Hepatocyte (in vitro differentiated cells): ENCODE results near the gene SLC15A3. TPM values are rescaled to one million over a fixed set of nuclear protein-coding genes. Genes with fewer than 3 reads are reported as not detected.

Experiments
- DNase-seq: peaks from one replicate; pipeline ENCODE4 v3.0.0-alpha.2; 2016; ENCODE audit warnings: low spot score
- H2AFZ ChIP-seq: fragments of 200-600 bp; sonication (generic); 2 replicates; pipeline ENCODE4 v1.6.0; 2016; ENCODE audit warnings: antibody characterized with exemption, mild to moderate bottlenecking
- H3K27ac ChIP-seq: fragments of 200-600 bp; sonication (generic); 2 replicates; pipeline ENCODE4 v1.5.1; 2016; ENCODE audit warnings: mild to moderate bottlenecking
- H3K27me3 ChIP-seq: fragments of 200-600 bp; sonication (generic); 2 replicates; pipeline ENCODE4 v1.6.1; 2016
- H3K36me3 ChIP-seq: fragments of 200-600 bp; sonication (generic); replicated peaks from 2 replicates; pipeline ENCODE4 v1.5.1; 2016; ENCODE audit warnings: low read depth; ENCODE audit not compliant: insufficient read depth
- H3K4me1 ChIP-seq: fragments of 200-600 bp; sonication (generic); 2 replicates; pipeline ENCODE4 v1.5.1; 2016; ENCODE audit warnings: mild to moderate bottlenecking, moderate library complexity; ENCODE audit not compliant: insufficient read depth
- H3K4me2 ChIP-seq: fragments of 200-600 bp; sonication (generic); 2 replicates; pipeline ENCODE4 v1.6.0; 2016
- H3K4me3 ChIP-seq: fragments of 200-600 bp; sonication (generic); 2 replicates; pipeline ENCODE4 v1.5.1; 2016; ENCODE audit warnings: mild to moderate bottlenecking
- H3K79me2 ChIP-seq: fragments of 200-600 bp; sonication (generic); 2 replicates; pipeline ENCODE4 v1.6.0; 2017; ENCODE audit warnings: mild to moderate bottlenecking
- H3K9me2 ChIP-seq: fragments of 200-600 bp; sonication (generic); replicated peaks from 2 replicates; pipeline ENCODE4 v1.6.0; 2017; ENCODE audit warnings: mild to moderate bottlenecking; ENCODE audit not compliant: insufficient read depth
- H3K9me3 ChIP-seq: fragments of 200-600 bp; sonication (generic); 2 replicates; pipeline ENCODE4 v1.5.1; 2016; ENCODE audit warnings: low read depth, mild to moderate bottlenecking
- H4K20me1 ChIP-seq: fragments of 200-600 bp; sonication (generic); 2 replicates; pipeline ENCODE4 v1.6.0; 2016; ENCODE audit warnings: mild to moderate bottlenecking; ENCODE audit not compliant: insufficient read depth, poor library complexity, severe bottlenecking
- CTCF ChIP-seq: fragments of 200-600 bp; sonication (generic); IDR thresholded peaks from 2 replicates; pipeline ENCODE4 v1.5.1; 2016; ENCODE audit warnings: antibody characterized with exemption, mild to moderate bottlenecking; ENCODE audit not compliant: poor library complexity
- EZH2 ChIP-seq: fragments of 200-600 bp; sonication (generic); IDR thresholded peaks from 2 replicates; pipeline ENCODE4 v1.6.1; 2016; ENCODE audit warnings: antibody characterized with exemption, mild to moderate bottlenecking, borderline replicate concordance
- EZH2phosphoT487 ChIP-seq: fragments of 200-600 bp; sonication (generic); IDR thresholded peaks from one replicate; pipeline ENCODE4 v1.6.1; 2018; ENCODE audit warnings: antibody characterized with exemption, mild to moderate bottlenecking, low read depth, moderate library complexity; ENCODE audit not compliant: unreplicated experiment, severe bottlenecking
- WGBS: methylation state at CpG from one replicate; pipeline ENCODE4 v1.1.6; 2016; ENCODE audit warnings: low lambda C conversion rate; ENCODE audit errors: missing lambda C conversion rate; 5-methylcytosine and 5-hydroxymethylcytosine counted together
- polyA plus RNA-seq: library from polyadenylated mRNA; unstranded; fragments of >200 nt; fragmentation: Nextera tagmentation; extraction: Ambion mirVana; gene quantifications from 2 replicates; pipeline ENCODE4 v1.2.1, GENCODE V29; 2016
- total RNA-seq: library from RNA; depleted of rRNA; stranded (reverse); fragments of >200 nt; gene quantifications from 2 replicates; pipeline ENCODE4 v1.2.3, GENCODE V29; 2014

SLC15A3 gene
- total and polyA plus RNA-seq, 2 experiments from 2014 or later, result 0.56 to 3.3 TPM

- Histone ChIP-seq H3K4me1 (peaks cover 6% of the 10 kb centered on the region), H3K9me3 (no peaks in the 10 kb centered on the region), H3K27ac (no peak overlapping the region), H4K20me1 (no peaks in the 10 kb centered on the region), H3K9me2 (no peaks in the 10 kb centered on the region), H3K4me3 (no peak overlapping the region), H3K79me2 (no peaks in the 10 kb centered on the region), H3K27me3 (no peaks in the 10 kb centered on the region), H2AFZ (no peak overlapping the region), H3K4me2 (no peak overlapping the region), H3K36me3 (no peaks in the 10 kb centered on the region)
- 89% methylated on average over 7 of the region's 7 CpGs for WGBS
- TF ChIP-seq CTCF, result no peak
- no peak for TF ChIP-seq EZH2
- TF ChIP-seq EZH2phosphoT487, result no peak
- DNase-seq, result no peak
Measured at GRCh38 chr11:60939301-60939700, 12.7 kb downstream of the SLC15A3 start.

- no peak for DNase-seq
- Histone ChIP-seq H4K20me1 (no peaks in the 10 kb centered on the region), H3K4me1 (peaks cover 6% of the 10 kb centered on the region), H3K27me3 (no peaks in the 10 kb centered on the region), H2AFZ (no peak overlapping the region), H3K79me2 (no peaks in the 10 kb centered on the region), H3K9me3 (no peaks in the 10 kb centered on the region), H3K4me2 (no peak overlapping the region), H3K9me2 (no peaks in the 10 kb centered on the region), H3K36me3 (no peaks in the 10 kb centered on the region), H3K27ac (no peak overlapping the region), H3K4me3 (no peak overlapping the region)
- TF ChIP-seq EZH2phosphoT487 (no peak), CTCF (no peak), EZH2 (no peak)
- WGBS, result 87% methylated on average over 9 of the region's 9 CpGs
Measured at GRCh38 chr11:60938500-60938899, 13.5 kb downstream of the SLC15A3 start.

- H3K4me2 ChIP-seq, result no peak overlapping the region
Measured at GRCh38 chr11:60937811-60938210, 14.2 kb downstream of the SLC15A3 start.

More at GRCh38 chr11:60937811-60938210, 14.2 kb downstream of the SLC15A3 start:
- H3K27me3 ChIP-seq, result no peaks in the 10 kb centered on the region
- no peaks in the 10 kb centered on the region for H3K9me2 ChIP-seq
- no peak overlapping the region for H3K27ac ChIP-seq
- WGBS, result 96% methylated on average over 8 of the region's 8 CpGs
- DNase-seq, result no peak
- H3K9me3 ChIP-seq, result no peaks in the 10 kb centered on the region
- H3K4me1 ChIP-seq, result peaks cover 6% of the 10 kb centered on the region
- no peaks in the 10 kb centered on the region for H4K20me1 ChIP-seq
- no peaks in the 10 kb centered on the region for H3K79me2 ChIP-seq
- no peak overlapping the region for H3K4me3 ChIP-seq
- H2AFZ ChIP-seq, result no peak overlapping the region
- TF ChIP-seq EZH2phosphoT487, result no peak
- TF ChIP-seq EZH2, result no peak
- TF ChIP-seq CTCF, result no peak
- H3K36me3 ChIP-seq, result no peaks in the 10 kb centered on the region
